ENCODE measurements around the gene SLC25A41.

Gene SLC25A41

GRCh38 chr19:6433663-6434062 is at the start of gene SLC25A41:
TSS of gene SLC25A41 (minus strand) at chr19:6433763. CDS start at chr19:6433693, 70 bp downstream.
- no peak for DNase-seq (ENCODE audit: low spot score)

GRCh38 chr19:6483235-6483634 is 49.7 kb upstream of the SLC25A41 start:
- DNase-seq (ENCODE audit: low spot score) = no peak

- no peak for DNase-seq (ENCODE audit: low spot score)
Observed at GRCh38 chr19:6482343-6482686, 48.8 kb upstream of the SLC25A41 start.

- DNase-seq (ENCODE audit: low spot score) = no peak
Observed at GRCh38 chr19:6481541-6482342, 48.2 kb upstream of the SLC25A41 start, which contains the start of gene DENND1C. TSS of gene DENND1C (minus strand) at chr19:6481787. CDS start at chr19:6481695, 92 bp downstream.

- no peak for DNase-seq (ENCODE audit: low spot score)
Observed at GRCh38 chr19:6480848-6481415, 47.4 kb upstream of the SLC25A41 start.

GRCh38 chr19:6479836-6480398 is 46.4 kb upstream of the SLC25A41 start:
- DNase-seq (ENCODE audit: low spot score) = no peak

- DNase-seq (ENCODE audit: low spot score) = no peak
Observed at GRCh38 chr19:6478815-6479214, 45.3 kb upstream of the SLC25A41 start.

- no peak for DNase-seq (ENCODE audit: low spot score)
Observed at GRCh38 chr19:6476896-6477431, 43.4 kb upstream of the SLC25A41 start.

- DNase-seq (ENCODE audit: low spot score) = peak; percentile 75
Observed at GRCh38 chr19:6476155-6476895, 42.8 kb upstream of the SLC25A41 start.

- DNase-seq (ENCODE audit: low spot score) = no peak
Observed at GRCh38 chr19:6475321-6476108, 42.0 kb upstream of the SLC25A41 start.

- no peak for DNase-seq (ENCODE audit: low spot score)
Observed at GRCh38 chr19:6473647-6474046, 40.1 kb upstream of the SLC25A41 start.

GRCh38 chr19:6472713-6473112 is 39.1 kb upstream of the SLC25A41 start:
- no peak for DNase-seq (ENCODE audit: low spot score)

- DNase-seq (ENCODE audit: low spot score) = no peak
Observed at GRCh38 chr19:6471076-6471475, 37.5 kb upstream of the SLC25A41 start.

GRCh38 chr19:6470173-6470572 is 36.6 kb upstream of the SLC25A41 start:
- no peak for DNase-seq (ENCODE audit: low spot score)

GRCh38 chr19:6467384-6467783 is 33.8 kb upstream of the SLC25A41 start:
- DNase-seq (ENCODE audit: low spot score) = no peak

GRCh38 chr19:6466526-6467248 is 33.1 kb upstream of the SLC25A41 start:
- DNase-seq (ENCODE audit: low spot score) = no peak

GRCh38 chr19:6465663-6466062 is 32.1 kb upstream of the SLC25A41 start:
- DNase-seq (ENCODE audit: low spot score) = no peak

- no peak for DNase-seq (ENCODE audit: low spot score)
Observed at GRCh38 chr19:6465006-6465405, 31.4 kb upstream of the SLC25A41 start.

- DNase-seq (ENCODE audit: low spot score) = no peak
Observed at GRCh38 chr19:6464070-6464873, 30.7 kb upstream of the SLC25A41 start, which contains the start of gene CRB3. TSS of gene CRB3 (plus strand) at chr19:6464271. CDS start at chr19:6464702, 431 bp downstream.
